ENCODE results near the gene THPO.

GRCh38 chr3:184344579-184345316 lies 33.3 kb downstream of the THPO start:
- TF ChIP-seq POLR2A (IDR thresholded peaks at IDR 0.05; ENCODE audit: low read length) (no peak), GATA1 (IDR thresholded peaks at IDR 0.05; ENCODE audit: low read depth, low read length) (no peak)

Measured in erythroblast (primary cell).